Measurements from ENCODE around the gene HYAL3.
A peak's percentile ranks its signal among the peaks of the same experiment; 100 is the strongest.

The HYAL3 gene

GRCh38 chr3:50337175-50337861, 38.1 kb upstream of the HYAL3 start:
- H3K4me3 Mint-ChIP-seq = peak overlapping the region; percentile 90 to 94
- H3K9me3 Mint-ChIP-seq = no peaks in the 10 kb centered on the region
- peak; percentile 99 for DNase-seq
- peaks cover 34 to 77% of the 10 kb centered on the region in 2 donors for H3K4me1 Mint-ChIP-seq
- peak; percentile 79 to 82 for ATAC-seq (replicated peaks)
- peak overlapping the region; percentile 98 for H3K27ac Mint-ChIP-seq
- no peaks in the 10 kb centered on the region for H3K27me3 Mint-ChIP-seq
- H3K36me3 Mint-ChIP-seq = peaks cover 26 to 50% of the 10 kb centered on the region in 2 donors

DNA sequence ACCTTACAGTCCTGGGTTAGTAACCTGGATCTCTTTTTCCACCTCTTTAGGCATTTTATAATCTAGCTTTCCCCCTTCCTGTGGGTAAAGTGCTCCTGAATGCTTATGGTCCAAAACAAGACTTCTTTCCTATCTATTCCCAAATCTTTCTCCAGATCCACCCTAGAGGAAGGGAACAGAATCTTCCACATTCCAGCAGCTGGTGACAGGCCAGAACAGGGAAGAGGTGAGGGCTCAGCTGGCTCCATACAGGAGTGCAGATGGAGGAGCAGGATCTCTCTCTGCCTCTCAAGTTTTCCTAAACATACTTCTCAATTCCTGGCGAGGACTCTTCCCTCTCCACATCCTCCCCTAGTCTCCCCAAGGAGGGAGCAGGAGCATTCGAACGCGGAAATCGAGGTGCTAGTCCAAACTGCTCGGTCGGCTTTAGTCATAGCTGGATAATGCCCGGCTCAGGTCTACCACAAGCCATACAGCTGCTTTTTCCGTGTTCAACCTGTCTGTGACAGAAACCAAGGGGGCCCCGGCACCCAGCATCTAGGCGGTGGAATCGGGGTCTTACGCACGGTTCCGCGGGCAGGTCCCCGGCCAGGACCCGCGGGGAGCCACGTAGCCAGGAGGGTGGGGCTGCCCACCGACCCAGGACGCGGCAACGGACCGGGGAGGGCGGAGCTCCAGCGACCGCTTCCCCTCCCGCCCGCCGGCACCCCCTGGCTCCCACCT, 37.4 kb upstream of the HYAL3 start:
- peak overlapping the region; percentile 90 to 94 for H3K4me3 Mint-ChIP-seq
- H3K36me3 Mint-ChIP-seq = peaks cover 26 to 50% of the 10 kb centered on the region in 2 donors
- peaks cover 34 to 70% of the 10 kb centered on the region in 2 donors for H3K4me1 Mint-ChIP-seq
- H3K27me3 Mint-ChIP-seq = no peaks in the 10 kb centered on the region
- DNase-seq (no peak), ATAC-seq (replicated peaks) (peak; percentile 33 to 35)
- H3K27ac Mint-ChIP-seq = peak overlapping the region; percentile 98
- H3K9me3 Mint-ChIP-seq = no peaks in the 10 kb centered on the region

- H3K27ac Mint-ChIP-seq = peak overlapping the region; percentile 14
- H3K4me3 Mint-ChIP-seq = no peak overlapping the region
- ATAC-seq (replicated peaks) = no peak
- no peak for DNase-seq
- no peaks in the 10 kb centered on the region for H3K9me3 Mint-ChIP-seq
- peaks cover 43 to 57% of the 10 kb centered on the region in 2 donors for H3K36me3 Mint-ChIP-seq
- no peaks in the 10 kb centered on the region for H3K27me3 Mint-ChIP-seq
- peaks cover 34 to 61% of the 10 kb centered on the region in 2 donors for H3K4me1 Mint-ChIP-seq
These were observed 35.3 kb upstream of the HYAL3 start for GRCh38 chr3:50334339-50335075.

DNA sequence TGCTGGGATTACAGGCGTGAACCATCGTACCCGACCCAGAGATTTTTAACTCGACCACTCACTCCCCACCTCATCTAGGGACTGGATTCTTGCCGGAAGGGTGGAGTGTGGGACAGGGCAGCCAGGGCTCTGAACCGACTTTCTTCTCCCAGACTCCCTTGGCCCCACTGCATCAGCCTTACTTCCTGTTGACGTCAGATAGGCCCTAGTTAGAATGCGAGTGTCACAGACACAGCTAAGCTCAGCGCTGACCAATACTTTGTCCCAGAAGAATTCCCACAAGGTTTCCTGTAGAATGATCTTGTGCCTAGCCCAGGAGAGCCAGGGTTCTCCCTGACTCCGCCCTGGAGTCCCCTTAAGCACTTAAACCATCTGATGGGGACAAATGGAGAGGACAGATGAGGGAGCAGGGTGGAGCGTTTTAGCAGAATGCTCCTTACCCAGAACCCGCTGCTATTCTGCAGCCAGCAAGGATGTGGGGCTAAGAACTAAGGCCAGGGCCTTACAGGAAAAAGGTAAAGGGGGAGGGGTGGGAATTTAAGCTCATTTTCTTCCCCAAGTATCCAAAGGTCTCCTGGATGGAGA, 34.6 kb upstream of the HYAL3 start:
- ATAC-seq (replicated peaks) = no peak
- DNase-seq = no peak
- H3K36me3 Mint-ChIP-seq = peaks cover 45 to 52% of the 10 kb centered on the region in 2 donors
- peak overlapping the region; percentile 14 for H3K27ac Mint-ChIP-seq
- peak overlapping the region in 1 of 2 donors; percentile 39 for H3K4me3 Mint-ChIP-seq
- H3K27me3 Mint-ChIP-seq = no peaks in the 10 kb centered on the region
- no peaks in the 10 kb centered on the region for H3K9me3 Mint-ChIP-seq
- peaks cover 30 to 60% of the 10 kb centered on the region in 2 donors for H3K4me1 Mint-ChIP-seq

DNA sequence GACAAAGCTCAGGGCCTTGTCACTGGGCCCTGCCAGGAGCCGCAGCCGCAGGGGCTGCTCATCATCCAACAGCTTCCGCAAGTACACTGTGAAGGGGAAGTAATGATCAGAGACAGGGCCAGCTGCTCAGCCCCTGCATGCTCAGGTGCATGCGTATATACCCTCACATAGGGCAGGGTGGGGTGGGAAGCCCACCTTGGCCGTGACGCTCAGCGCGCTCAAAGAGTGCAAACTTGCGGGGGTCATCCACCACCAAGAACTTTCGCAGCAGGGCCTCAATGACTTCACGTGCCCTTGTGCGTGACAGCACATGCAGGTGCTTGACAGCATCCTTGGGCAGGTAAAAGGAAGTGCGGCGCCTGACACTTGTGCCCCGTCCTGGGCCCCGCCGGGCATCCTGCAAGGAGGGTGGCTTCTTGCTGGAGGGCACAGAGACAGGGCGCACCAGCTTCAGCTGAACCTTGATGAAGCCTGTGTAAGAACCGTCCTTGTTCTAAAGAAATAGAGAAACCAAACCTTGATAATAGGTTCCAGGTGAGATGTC, 32.2 kb upstream of the HYAL3 start:
- ATAC-seq (replicated peaks) (no peak), DNase-seq (no peak)
- Mint-ChIP-seq H3K27me3 (no peaks in the 10 kb centered on the region), H3K4me3 (no peak overlapping the region), H3K36me3 (peaks cover 35 to 45% of the 10 kb centered on the region in 2 donors), H3K9me3 (no peaks in the 10 kb centered on the region), H3K4me1 (peaks cover 29 to 69% of the 10 kb centered on the region in 2 donors), H3K27ac (no peak overlapping the region)

- Mint-ChIP-seq H3K9me3 (no peaks in the 10 kb centered on the region), H3K4me1 (peaks cover 25 to 69% of the 10 kb centered on the region in 2 donors), H3K4me3 (no peak overlapping the region), H3K27ac (no peak overlapping the region), H3K36me3 (peaks cover 36 to 39% of the 10 kb centered on the region in 2 donors), H3K27me3 (no peaks in the 10 kb centered on the region)
- DNase-seq = no peak
- ATAC-seq (replicated peaks) = no peak
These were observed 31.1 kb upstream of the HYAL3 start for GRCh38 chr3:50330330-50330729.

DNA sequence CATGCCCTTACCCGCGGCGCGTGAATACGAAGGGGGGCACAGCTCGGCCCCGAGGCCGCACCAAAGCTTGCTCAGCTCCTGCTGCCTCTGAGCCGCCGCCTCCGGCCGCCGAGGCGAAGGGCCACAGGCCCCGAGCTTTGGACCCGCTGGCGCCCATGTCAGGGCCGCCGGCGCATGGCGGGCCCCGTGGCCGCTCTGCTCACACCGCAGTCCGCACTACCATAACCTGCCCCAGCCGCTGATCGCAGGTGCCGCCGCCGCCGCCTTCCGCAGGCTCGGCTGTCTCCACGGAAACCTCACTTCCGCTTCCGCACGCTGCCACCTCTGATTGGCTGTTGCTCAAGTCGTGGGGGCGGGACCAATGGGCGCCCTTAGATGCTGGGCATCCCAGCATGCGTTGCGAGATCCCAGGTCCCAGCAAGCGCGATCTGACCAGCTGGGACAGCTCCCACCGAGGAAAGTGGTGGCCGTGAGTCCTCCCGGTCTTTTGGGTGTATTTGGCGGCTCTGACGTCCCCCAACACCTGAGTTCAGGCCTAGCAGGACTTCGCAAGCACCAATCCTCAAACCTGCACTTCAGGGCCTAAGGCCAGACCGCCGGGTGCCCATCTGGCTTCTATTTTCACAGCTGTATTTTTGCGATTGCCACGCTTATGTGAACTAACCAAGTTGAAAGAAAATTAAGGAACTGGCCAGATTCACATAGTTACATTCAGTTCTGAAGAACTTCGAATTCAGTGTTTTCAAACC, 28.9 kb upstream of the HYAL3 start, which contains the start of gene TUSC2:
TUSC2 (minus strand) TSS at position 281 of the 749 bp plus-strand sequence; CDS start at position 157, 124 bp downstream.
- peak; percentile 92 for DNase-seq
- peak within 1 kb of the TSS; percentile 93 to 95 for H3K4me3 Mint-ChIP-seq
- H3K36me3 Mint-ChIP-seq = peaks cover 32 to 43% of the 10 kb centered on the region in 2 donors
- no peaks in the 10 kb centered on the region for H3K27me3 Mint-ChIP-seq
- peak within 1 kb of the TSS; percentile 94 for H3K27ac Mint-ChIP-seq
- ATAC-seq (replicated peaks) = peak; percentile 94 to 96
- H3K4me1 Mint-ChIP-seq = peaks cover 21 to 72% of the 10 kb centered on the region in 2 donors
- H3K9me3 Mint-ChIP-seq = no peaks in the 10 kb centered on the region

DNA sequence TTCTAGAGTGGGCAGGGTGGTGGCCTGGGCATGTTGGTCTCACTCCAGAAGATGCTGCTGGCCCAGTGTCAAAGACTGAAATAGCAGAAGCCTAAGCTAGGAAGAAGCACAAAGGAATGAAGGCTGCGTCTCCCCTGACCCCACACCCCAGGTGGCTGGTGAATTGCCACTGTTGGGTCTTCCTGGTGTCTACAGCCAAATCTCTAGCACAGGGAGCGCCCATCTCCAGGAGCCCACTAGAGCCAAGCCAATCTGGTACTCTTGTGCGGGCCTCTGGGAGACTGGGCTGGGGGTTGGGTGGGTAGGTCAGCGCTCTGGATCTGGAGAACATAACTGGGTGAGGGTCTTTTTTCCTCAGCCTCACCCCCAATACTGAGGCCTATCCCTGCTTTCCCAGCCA, 27.9 kb upstream of the HYAL3 start:
- H3K9me3 Mint-ChIP-seq = no peaks in the 10 kb centered on the region
- peak overlapping the region; percentile 65 for H3K27ac Mint-ChIP-seq
- DNase-seq (no peak), ATAC-seq (replicated peaks) (no peak)
- peaks cover 24 to 76% of the 10 kb centered on the region in 2 donors for H3K4me1 Mint-ChIP-seq
- no peaks in the 10 kb centered on the region for H3K27me3 Mint-ChIP-seq
- peak overlapping the region; percentile 93 to 95 for H3K4me3 Mint-ChIP-seq
- peaks cover 32 to 45% of the 10 kb centered on the region in 2 donors for H3K36me3 Mint-ChIP-seq

GRCh38 chr3:50326182-50326541, 27.0 kb upstream of the HYAL3 start:
- Mint-ChIP-seq H3K4me3 (peak overlapping the region; percentile 25 to 35), H3K9me3 (no peaks in the 10 kb centered on the region), H3K4me1 (peaks cover 24 to 81% of the 10 kb centered on the region in 2 donors), H3K27ac (no peak overlapping the region), H3K36me3 (peaks cover 29 to 45% of the 10 kb centered on the region in 2 donors), H3K27me3 (no peaks in the 10 kb centered on the region)
- no peak for ATAC-seq (replicated peaks)
- no peak for DNase-seq

- peak overlapping the region in 1 of 2 donors; percentile 19 for H3K4me3 Mint-ChIP-seq
- H3K4me1 Mint-ChIP-seq = peaks cover 25 to 83% of the 10 kb centered on the region in 2 donors
- ATAC-seq (replicated peaks) (no peak), DNase-seq (no peak)
- no peaks in the 10 kb centered on the region for H3K27me3 Mint-ChIP-seq
- H3K9me3 Mint-ChIP-seq = no peaks in the 10 kb centered on the region
- H3K36me3 Mint-ChIP-seq = peaks cover 24 to 44% of the 10 kb centered on the region in 2 donors
- no peak overlapping the region for H3K27ac Mint-ChIP-seq
These were observed 26.4 kb upstream of the HYAL3 start for GRCh38 chr3:50325497-50326181.

- Mint-ChIP-seq H3K4me1 (peaks cover 28 to 89% of the 10 kb centered on the region in 2 donors), H3K4me3 (no peak overlapping the region), H3K9me3 (no peaks in the 10 kb centered on the region), H3K36me3 (peaks cover 20 to 39% of the 10 kb centered on the region in 2 donors), H3K27me3 (no peaks in the 10 kb centered on the region), H3K27ac (no peak overlapping the region)
- ATAC-seq (replicated peaks) = no peak
- no peak for DNase-seq
These were observed 25.9 kb upstream of the HYAL3 start for GRCh38 chr3:50325113-50325480.

DNA sequence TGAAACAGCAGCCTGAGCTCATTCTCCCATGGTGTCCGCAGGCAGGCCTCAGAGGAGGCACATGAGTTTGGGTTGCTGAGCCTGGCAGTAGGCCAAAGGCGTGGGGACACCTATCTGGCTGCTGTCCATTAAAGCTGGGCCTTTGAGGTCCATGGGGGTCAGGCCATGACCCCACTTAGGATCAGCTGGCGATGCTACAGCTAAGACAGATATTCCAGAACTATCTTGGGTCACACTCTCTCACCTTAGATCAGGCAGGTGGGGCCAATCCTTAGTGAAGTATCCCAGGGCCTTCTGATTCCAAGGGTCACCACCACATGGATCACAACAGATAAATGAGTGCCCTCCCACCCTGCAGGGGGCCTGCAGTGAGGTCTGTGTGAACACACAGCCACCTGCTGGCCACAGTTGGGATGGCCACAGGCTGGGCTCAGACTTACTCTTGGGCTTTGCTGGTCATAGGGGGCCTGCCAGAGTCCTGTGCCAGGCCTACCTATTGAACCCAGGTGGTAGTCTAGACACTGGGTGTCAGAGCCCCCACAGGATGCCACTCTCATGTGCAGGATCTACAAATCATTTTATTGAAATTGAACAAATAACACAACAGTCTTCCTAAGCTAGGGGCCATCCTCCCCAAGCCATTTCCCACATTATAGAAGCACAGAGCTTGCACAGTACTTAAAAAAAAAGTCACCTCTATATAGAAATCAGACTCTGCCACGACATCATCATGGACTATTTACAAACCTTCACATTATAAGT, 25.3 kb upstream of the HYAL3 start:
- H3K9me3 Mint-ChIP-seq = no peaks in the 10 kb centered on the region
- no peak overlapping the region for H3K4me3 Mint-ChIP-seq
- peaks cover 27 to 89% of the 10 kb centered on the region in 2 donors for H3K4me1 Mint-ChIP-seq
- no peak overlapping the region for H3K27ac Mint-ChIP-seq
- peak; percentile 35 to 38 for ATAC-seq (replicated peaks)
- peaks cover 16 to 35% of the 10 kb centered on the region in 2 donors for H3K36me3 Mint-ChIP-seq
- H3K27me3 Mint-ChIP-seq = no peaks in the 10 kb centered on the region
- peak; percentile 60 for DNase-seq

All from stimulated activated naive B cell treated with anti-CD40 and anti-IgM and Interleukin-4, amounts not matched to agents 10 μg/mL and 1 μg/mL and 100 μg/mL, for 72 hours (primary cell).